Coronary artery (tissue), 2 donors: ENCODE results near the gene BIRC7.

ENCODE experiments used
- DNase-seq: peaks from one replicate; pipeline ENCODE4 v3.0.0-alpha.2; 2017; ENCODE audit warnings: low spot score
- H3K27ac ChIP-seq, 2 donors: fragments of 200-600 bp; sonication (generic); one replicate each; pipeline ENCODE4 v1.5.1; 2016 to 2019
- H3K4me3 ChIP-seq: fragments of 200-600 bp; sonication (generic); 2 replicates; pipeline ENCODE4 v1.5.1; 2016; ENCODE audit warnings: mild to moderate bottlenecking, moderate library complexity
- CTCF ChIP-seq: fragments of 200-600 bp; sonication (generic); IDR thresholded peaks from one replicate; pipeline ENCODE4 v1.5.1; 2019; ENCODE audit warnings: antibody characterized with exemption

The BIRC7 gene

GRCh38 chr20:63189322-63189642 is 46.4 kb upstream of the BIRC7 start:
- TF ChIP-seq CTCF = no peak
- Histone ChIP-seq H3K4me3 (no peak overlapping the region), H3K27ac (no peak overlapping the region)
- no peak for DNase-seq

- no peak for DNase-seq
- no peak for TF ChIP-seq CTCF
- Histone ChIP-seq H3K4me3 (no peak overlapping the region), H3K27ac (no peak overlapping the region)
Observed at GRCh38 chr20:63189846-63190559, 45.7 kb upstream of the BIRC7 start.

- TF ChIP-seq CTCF = no peak
- H3K4me3 ChIP-seq = no peak overlapping the region
- DNase-seq = no peak
- H3K27ac ChIP-seq = no peak overlapping the region
Observed at GRCh38 chr20:63190828-63191227, 44.9 kb upstream of the BIRC7 start.

- Histone ChIP-seq H3K27ac (no peak overlapping the region), H3K4me3 (no peak overlapping the region)
- no peak for DNase-seq
- no peak for TF ChIP-seq CTCF
Observed at GRCh38 chr20:63191400-63191799, 44.3 kb upstream of the BIRC7 start.

- Histone ChIP-seq H3K4me3 (no peak overlapping the region), H3K27ac (no peak overlapping the region)
- DNase-seq = no peak
- TF ChIP-seq CTCF = no peak
Observed at GRCh38 chr20:63192721-63193120, 43.0 kb upstream of the BIRC7 start.

GRCh38 chr20:63194007-63194796 is 41.5 kb upstream of the BIRC7 start:
- H3K4me3 ChIP-seq = no peak overlapping the region
- DNase-seq = no peak
- H3K27ac ChIP-seq = no peak overlapping the region
- TF ChIP-seq CTCF = no peak

- no peak overlapping the region for H3K27ac ChIP-seq
- H3K4me3 ChIP-seq = no peak overlapping the region
- TF ChIP-seq CTCF = no peak
- no peak for DNase-seq
Observed at GRCh38 chr20:63194797-63195173, 40.9 kb upstream of the BIRC7 start.
